ENCODE measurements around the gene GAD2.

Gene GAD2

DNA sequence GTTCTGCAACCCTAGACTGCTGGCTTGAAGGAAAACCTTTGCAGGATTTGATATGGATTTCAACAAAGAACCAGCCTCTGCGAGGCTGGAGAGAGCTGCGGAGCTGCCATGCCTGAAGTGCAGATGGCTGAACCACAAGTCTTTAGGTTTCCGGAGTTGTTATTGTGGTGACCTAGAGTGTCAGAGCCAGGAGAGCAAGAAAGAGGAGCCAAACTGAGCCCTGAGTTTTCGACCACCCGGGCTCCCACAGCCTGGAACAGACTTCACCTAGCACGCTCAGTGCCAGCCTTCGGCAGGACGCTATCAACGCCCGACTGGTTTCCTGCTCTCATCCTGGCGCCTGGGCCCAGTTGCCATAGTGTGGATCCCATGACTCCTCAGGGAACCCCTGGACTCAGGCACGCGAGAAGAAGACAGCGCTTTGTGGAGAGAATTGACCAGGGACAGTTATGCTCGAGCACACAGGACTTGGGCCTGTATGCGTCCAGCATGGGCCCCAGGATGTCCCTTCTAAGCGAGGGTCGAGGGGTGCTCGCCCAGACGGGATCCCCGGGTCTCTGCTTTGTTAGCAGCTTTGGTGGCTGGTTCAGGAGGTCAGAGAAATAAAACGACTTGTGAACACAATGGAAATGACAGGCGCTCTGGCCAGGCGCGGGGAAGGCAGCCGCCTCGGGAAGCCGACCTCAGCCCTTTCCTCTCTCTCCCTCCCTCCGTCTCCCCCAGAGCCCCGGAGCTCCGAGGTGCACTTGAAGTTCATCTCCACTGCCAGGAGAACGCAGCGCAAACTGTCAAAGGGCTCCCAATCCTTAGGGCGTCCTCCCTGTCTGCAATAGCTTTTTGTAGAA lies 1.8 kb upstream of the GAD2 start:
- no peak for FAIRE-seq
- no peak for DNase-seq (ENCODE audit: insufficient read length, low spot score)
- TF ChIP-seq, protein P1, sequence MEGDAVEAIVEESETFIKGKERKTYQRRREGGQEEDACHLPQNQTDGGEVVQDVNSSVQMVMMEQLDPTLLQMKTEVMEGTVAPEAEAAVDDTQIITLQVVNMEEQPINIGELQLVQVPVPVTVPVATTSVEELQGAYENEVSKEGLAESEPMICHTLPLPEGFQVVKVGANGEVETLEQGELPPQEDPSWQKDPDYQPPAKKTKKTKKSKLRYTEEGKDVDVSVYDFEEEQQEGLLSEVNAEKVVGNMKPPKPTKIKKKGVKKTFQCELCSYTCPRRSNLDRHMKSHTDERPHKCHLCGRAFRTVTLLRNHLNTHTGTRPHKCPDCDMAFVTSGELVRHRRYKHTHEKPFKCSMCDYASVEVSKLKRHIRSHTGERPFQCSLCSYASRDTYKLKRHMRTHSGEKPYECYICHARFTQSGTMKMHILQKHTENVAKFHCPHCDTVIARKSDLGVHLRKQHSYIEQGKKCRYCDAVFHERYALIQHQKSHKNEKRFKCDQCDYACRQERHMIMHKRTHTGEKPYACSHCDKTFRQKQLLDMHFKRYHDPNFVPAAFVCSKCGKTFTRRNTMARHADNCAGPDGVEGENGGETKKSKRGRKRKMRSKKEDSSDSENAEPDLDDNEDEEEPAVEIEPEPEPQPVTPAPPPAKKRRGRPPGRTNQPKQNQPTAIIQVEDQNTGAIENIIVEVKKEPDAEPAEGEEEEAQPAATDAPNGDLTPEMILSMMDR (IDR thresholded peaks at IDR 0.05; ENCODE audit: insufficient read depth, missing control alignments) = no peak

DNA sequence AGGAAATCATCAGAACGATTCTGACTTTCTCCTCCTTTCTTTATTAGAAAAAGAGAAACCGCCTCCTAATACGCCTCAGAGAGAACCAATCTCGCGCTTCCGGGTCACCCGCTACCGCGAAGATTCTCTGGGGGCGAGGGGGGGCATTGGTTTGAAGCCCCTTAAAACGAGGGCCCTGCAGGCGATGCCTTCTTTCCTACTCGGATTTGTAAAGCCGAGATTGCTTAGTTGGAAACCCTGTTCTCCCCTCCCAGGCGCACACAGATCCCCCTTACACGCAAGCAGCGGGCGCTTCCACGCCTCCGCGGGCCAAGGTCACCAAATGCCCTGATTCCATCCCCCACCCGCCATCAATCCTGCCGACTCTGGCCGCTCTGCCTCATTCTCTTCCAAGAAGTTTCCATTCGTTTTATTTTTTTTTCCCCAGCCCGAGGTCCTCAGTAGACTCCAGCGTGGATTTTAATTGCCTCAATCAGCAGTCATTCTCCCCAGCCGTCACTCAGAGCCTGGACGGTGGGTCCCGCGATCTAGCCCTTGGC lies 1.1 kb upstream of the GAD2 start:
- DNase-seq (ENCODE audit: insufficient read length, low spot score) (no peak), FAIRE-seq (no peak)

DNA sequence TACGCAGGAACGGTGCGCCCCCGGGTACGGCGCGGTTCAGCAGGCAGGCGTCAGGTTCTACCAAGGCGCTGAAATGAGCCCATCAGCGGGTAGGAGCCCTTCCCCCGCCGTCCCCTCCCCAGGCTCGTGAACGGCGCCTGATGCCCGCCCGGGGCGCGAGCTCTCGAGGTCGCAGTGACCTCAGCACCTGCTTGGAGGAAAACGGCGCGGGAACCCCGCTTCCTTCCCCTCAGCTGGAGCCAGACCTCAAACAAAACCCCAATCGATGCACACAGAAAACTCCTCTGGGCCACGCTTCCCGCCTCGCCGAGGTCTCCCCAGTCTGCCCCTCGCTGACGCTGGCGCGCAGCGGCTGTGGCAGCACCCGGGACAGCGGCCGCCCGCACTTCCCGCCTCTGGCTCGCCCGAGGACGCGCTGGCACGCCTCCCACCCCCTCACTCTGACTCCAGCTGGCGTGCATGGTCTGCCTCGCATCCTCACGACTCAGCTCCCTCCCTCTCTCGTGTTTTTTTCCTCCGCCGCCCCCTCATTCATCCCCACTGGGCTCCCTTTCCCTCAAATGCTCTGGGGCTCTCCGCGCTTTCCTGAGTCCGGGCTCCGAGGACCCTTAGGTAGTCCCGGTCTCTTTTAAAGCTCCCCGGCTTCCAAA lies 514 bp upstream of the GAD2 start:
- no peak for FAIRE-seq
- DNase-seq (ENCODE audit: insufficient read length, low spot score) = no peak
- TF ChIP-seq, protein P1 (IDR thresholded peaks at IDR 0.05; ENCODE audit: insufficient read depth, missing control alignments) = no peak

More for the DNA sequence above, 1.1 kb upstream of the GAD2 start:
- TF ChIP-seq, protein P1 (IDR thresholded peaks at IDR 0.05; ENCODE audit: insufficient read depth, missing control alignments) = no peak

DNA sequence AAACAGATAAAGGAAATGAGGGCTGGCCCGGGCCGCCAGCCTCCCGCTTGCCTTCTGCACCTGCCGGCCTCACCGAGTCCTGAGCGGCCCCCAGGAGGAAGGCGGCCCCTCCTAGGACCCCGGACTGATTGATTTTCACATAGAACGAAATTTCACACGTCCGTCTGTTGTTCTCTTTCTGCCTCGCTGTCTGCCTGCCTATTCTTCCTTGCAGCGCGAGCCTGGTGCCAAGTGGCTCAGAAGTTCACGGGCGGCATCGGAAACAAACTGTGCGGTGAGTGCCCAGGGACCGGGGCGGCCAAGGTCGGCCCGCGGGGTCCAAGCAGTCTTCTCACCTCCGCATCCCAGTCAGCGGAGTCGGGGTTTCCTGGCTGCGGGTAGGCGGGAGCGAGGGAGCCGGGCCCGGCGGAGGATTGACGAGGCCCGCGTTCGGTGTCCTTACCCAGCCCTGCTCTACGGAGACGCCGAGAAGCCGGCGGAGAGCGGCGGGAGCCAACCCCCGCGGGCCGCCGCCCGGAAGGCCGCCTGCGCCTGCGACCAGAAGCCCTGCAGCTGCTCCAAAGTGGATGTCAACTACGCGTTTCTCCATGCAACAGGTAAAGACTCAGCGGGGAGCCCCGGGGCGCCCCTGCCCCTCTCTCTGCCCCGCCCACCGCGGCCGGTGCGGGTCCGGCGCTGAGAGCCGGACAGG lies 967 bp downstream of the GAD2 start:
- DNase-seq (ENCODE audit: insufficient read length, low spot score) (no peak), FAIRE-seq (no peak)
- TF ChIP-seq, protein P1 (IDR thresholded peaks at IDR 0.05; ENCODE audit: insufficient read depth, missing control alignments) = no peak

DNA sequence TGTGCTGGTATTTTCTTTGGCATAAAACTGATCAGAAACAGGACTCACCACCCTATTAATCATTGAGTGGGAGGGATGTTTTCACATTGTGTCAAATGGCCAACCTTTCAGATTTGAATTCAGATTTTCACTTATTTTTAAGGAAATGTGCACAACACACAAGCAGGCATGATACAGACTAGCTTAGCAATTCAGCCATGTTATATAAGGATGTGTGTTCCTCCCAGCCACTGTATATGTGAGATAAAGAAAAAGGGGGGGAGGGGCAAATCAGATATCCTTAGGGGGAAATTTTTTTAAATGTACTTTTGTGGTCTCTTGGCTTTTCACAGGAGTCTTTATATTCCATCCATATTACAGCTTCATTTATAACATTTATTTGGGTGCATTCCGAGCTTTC lies 3.1 kb downstream of the GAD2 start:
- FAIRE-seq (no peak), DNase-seq (ENCODE audit: insufficient read length, low spot score) (no peak)
- TF ChIP-seq, protein P1 (IDR thresholded peaks at IDR 0.05; ENCODE audit: insufficient read depth, missing control alignments) = no peak

DNA sequence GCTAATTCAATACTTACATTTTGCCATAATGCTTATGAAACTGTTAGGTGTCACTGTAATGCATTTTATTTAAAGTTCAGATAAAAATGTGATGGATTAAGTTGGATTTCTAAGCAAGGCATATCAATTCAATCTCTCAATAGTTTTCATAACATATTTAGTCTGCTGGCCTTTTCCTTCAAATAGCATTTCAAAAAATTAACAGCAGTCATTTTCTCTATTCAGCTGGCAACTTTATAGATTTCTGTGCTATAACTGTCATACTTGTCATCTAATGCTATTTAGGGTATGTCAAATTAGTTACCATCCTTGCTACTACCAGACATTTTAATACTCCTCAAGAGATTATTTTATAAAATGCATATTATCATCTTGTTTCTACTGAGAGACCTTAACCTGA lies 4.3 kb downstream of the GAD2 start:
- FAIRE-seq (no peak), DNase-seq (ENCODE audit: insufficient read length, low spot score) (no peak)
- TF ChIP-seq, protein P1 (IDR thresholded peaks at IDR 0.05; ENCODE audit: insufficient read depth, missing control alignments) = no peak

All from D721Med (cell line).